Left lobe of liver (tissue), 2 donors: Measurements from ENCODE around the gene NXN. TPM values are rescaled to one million over a fixed set of nuclear protein-coding genes. Genes with fewer than 3 reads are reported as not detected.
"Not testable (repeated sequence)": the region's sequence is repeated elsewhere in the genome, so short reads cannot be mapped to it uniquely, and the experiment has no call there.

Experiments
- ATAC-seq: fragments of 200-7000 bp; cut with Tn5 transposase; one replicate; pipeline ENCODE4 v1.9.1; 2020; ENCODE audit warnings: mild to moderate bottlenecking, moderate library complexity
- DNase-seq: peaks from one replicate; pipeline ENCODE4 v3.0.0-alpha.2; 2020; ENCODE audit warnings: low spot score
- total RNA-seq: library from RNA; stranded (reverse); gene quantifications from one replicate; pipeline ENCODE4 v1.2.1, GENCODE V29; 2021
- donor health status: DM: no; HTN: no; CAD: no; lungs with moderate emphysema.
- donor health status: DM: no; HTN: yes; CAD: no.

Gene NXN
- total RNA-seq, 1 donor from 2014 or later: 8.1 TPM

GRCh38 chr17:804541-805435, 174.8 kb downstream of the NXN start:
- DNase-seq (no peak), ATAC-seq (no peak)

- no peak for ATAC-seq
- no peak for DNase-seq
Observed at GRCh38 chr17:802901-803881, 176.4 kb downstream of the NXN start.

GRCh38 chr17:802481-802880, 177.1 kb downstream of the NXN start:
- no peak for DNase-seq
- ATAC-seq: no peak

GRCh38 chr17:801660-802059, 177.9 kb downstream of the NXN start:
- ATAC-seq (peak; percentile 68), DNase-seq (no peak)

GRCh38 chr17:800446-801242, 178.9 kb downstream of the NXN start:
- DNase-seq (no peak), ATAC-seq (no peak)

GRCh38 chr17:799261-799660, 180.3 kb downstream of the NXN start:
- ATAC-seq: no peak
- no peak for DNase-seq

GRCh38 chr17:798246-798645, 181.3 kb downstream of the NXN start:
- ATAC-seq: no peak
- DNase-seq: no peak

GRCh38 chr17:797236-797840, 182.2 kb downstream of the NXN start:
- no peak for DNase-seq
- ATAC-seq: no peak

- ATAC-seq: no peak
- DNase-seq: no peak
Observed at GRCh38 chr17:796609-797008, 183.0 kb downstream of the NXN start.

- no peak for ATAC-seq
- DNase-seq: no peak
Observed at GRCh38 chr17:795721-796120, 183.9 kb downstream of the NXN start.

GRCh38 chr17:795276-795675, 184.3 kb downstream of the NXN start:
- ATAC-seq (no peak), DNase-seq (no peak)

- DNase-seq (peak; percentile 80), ATAC-seq (peak; percentile 93)
Observed at GRCh38 chr17:794876-795275, 184.7 kb downstream of the NXN start.

- DNase-seq (no peak), ATAC-seq (no peak)
Observed at GRCh38 chr17:792277-792676, 187.3 kb downstream of the NXN start.

GRCh38 chr17:791829-792228, 187.7 kb downstream of the NXN start:
- ATAC-seq (no peak), DNase-seq (no peak)

- DNase-seq, ATAC-seq: not testable (repeated sequence)
Observed at GRCh38 chr17:790874-791247, 188.7 kb downstream of the NXN start.

- DNase-seq, ATAC-seq: not testable (repeated sequence)
Observed at GRCh38 chr17:789931-790873, 189.4 kb downstream of the NXN start.

- DNase-seq (no peak), ATAC-seq (no peak)
Observed at GRCh38 chr17:789160-789840, 190.3 kb downstream of the NXN start.

- no peak for ATAC-seq
- DNase-seq: no peak
Observed at GRCh38 chr17:788551-788950, 191.0 kb downstream of the NXN start.
